Peyer's patch (tissue), 4 donors: ENCODE data around the gene SYT8. TPM values are rescaled to one million over a fixed set of nuclear protein-coding genes. Genes with fewer than 3 reads are reported as not detected.

Source experiments
- DNase-seq, 3 donors: peaks; one replicate each; pipeline ENCODE4 v3.0.0-alpha.2; 2017 to 2019
- H3K27ac ChIP-seq, 4 donors: fragments of 200-600 bp; sonication (generic); one replicate each; pipeline ENCODE4 v1.5.1; 2016 to 2019
- H3K27me3 ChIP-seq, 2 donors: fragments of 200-600 bp; sonication (generic); one replicate each; pipeline ENCODE4 v1.5.1; 2019
- H3K36me3 ChIP-seq, 3 donors: fragments of 200-600 bp; sonication (generic); one replicate each; pipeline ENCODE4 v1.5.1; 2016 to 2019
- H3K4me1 ChIP-seq, 4 donors: fragments of 200-600 bp; sonication (generic); one replicate each; pipeline ENCODE4 v1.5.1; 2016 to 2019
- H3K4me3 ChIP-seq, 4 donors: fragments of 200-600 bp; sonication (generic); 1 replicate in 3 of 4; 2 replicates in 1 of 4; pipeline ENCODE4 v1.5.1; 2016 to 2019; ENCODE audit warnings: mild to moderate bottlenecking in 1 of 4
- H3K9me3 ChIP-seq, 4 donors: fragments of 200-600 bp; sonication (generic); one replicate each; pipeline ENCODE4 v1.5.1; 2016 to 2019; ENCODE audit warnings: mild to moderate bottlenecking in 1 of 4
- CTCF ChIP-seq, 6 experiments: fragments of 450-650 bp in 4 of 6; fragments of 200-600 bp in 2 of 6; sonication (generic) in 1 of 6; IDR thresholded peaks; one replicate each; pipeline ENCODE4 v1.5.1; 2017 to 2019; ENCODE audit warnings: antibody characterized with exemption in 6 of 6, mild to moderate bottlenecking in 3 of 6, moderate library complexity in 1 of 6
- POLR2A ChIP-seq, 2 donors: fragments of 450-650 bp; IDR thresholded peaks; one replicate each; pipeline ENCODE4 v1.5.1; 2017; ENCODE audit warnings: antibody characterized with exemption in 2 of 2, mild to moderate bottlenecking in 2 of 2, moderate library complexity in 2 of 2
- total RNA-seq, 4 donors: library from RNA; depleted of rRNA; stranded (reverse); fragments of >200 nt; gene quantifications; one replicate each; pipeline ENCODE4 v1.1.0, GENCODE V29; 2016

The SYT8 gene
- total RNA-seq, 4 donors from 2014 or later = 21.3 to 57.6 (median 44.6) TPM; not detected in 1

GRCh38 chr11:1831338-1832210 is 3.2 kb upstream of the SYT8 start:
- peak in 1 of 3 donors; percentile 47 for DNase-seq
- Histone ChIP-seq H3K27me3 (no peaks in the 10 kb centered on the region), H3K9me3 (no peaks in the 10 kb centered on the region), H3K27ac (peak overlapping the region in 3 of 4 donors; percentile 62 to 80 (median 67)), H3K36me3 (no peaks in the 10 kb centered on the region), H3K4me1 (peaks cover 8 to 60% (median 11%) of the 10 kb centered on the region in 4 donors), H3K4me3 (no peak overlapping the region)
- TF ChIP-seq POLR2A (IDR thresholded peaks at IDR 0.05) (no peak), CTCF (IDR thresholded peaks at IDR 0.05) (no peak)

GRCh38 chr11:1832211-1832919 is 2.4 kb upstream of the SYT8 start:
- TF ChIP-seq CTCF (IDR thresholded peaks at IDR 0.05) = peak; percentile 87 to 99 (median 96)
- no peak for TF ChIP-seq POLR2A (IDR thresholded peaks at IDR 0.05)
- Histone ChIP-seq H3K27ac (peak overlapping the region in 1 of 4 donors; percentile 49), H3K4me3 (peak overlapping the region; percentile 14 to 41 (median 29))

DNA sequence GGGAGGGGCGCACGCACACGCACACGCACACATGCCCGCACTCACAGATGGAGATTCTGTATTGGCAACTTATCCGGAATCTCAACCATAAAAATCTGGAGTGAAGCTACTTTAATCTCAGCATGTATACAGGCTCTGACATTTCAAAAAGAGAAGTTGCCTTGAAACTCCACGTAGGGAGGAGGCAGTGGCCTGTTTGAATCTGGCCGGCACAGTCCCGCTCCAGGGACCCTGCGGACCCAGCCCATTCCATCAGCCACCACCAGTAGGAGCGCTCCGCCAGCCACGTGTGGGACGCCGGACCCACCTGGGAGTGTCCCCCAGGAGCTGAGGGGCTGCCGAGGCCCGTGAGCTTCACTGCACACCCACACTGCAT is 1.9 kb upstream of the SYT8 start:
- Histone ChIP-seq H3K4me1 (peaks cover 9 to 54% (median 15%) of the 10 kb centered on the region in 4 donors), H3K27ac (peak overlapping the region in 3 of 4 donors; percentile 49 to 90 (median 83)), H3K27me3 (no peaks in the 10 kb centered on the region), H3K4me3 (peak overlapping the region in 3 of 4 donors; percentile 23 to 41 (median 35)), H3K36me3 (no peaks in the 10 kb centered on the region), H3K9me3 (no peaks in the 10 kb centered on the region)
- TF ChIP-seq POLR2A (IDR thresholded peaks at IDR 0.05) = no peak
- TF ChIP-seq CTCF (IDR thresholded peaks at IDR 0.05) = no peak
- DNase-seq = no peak

More at GRCh38 chr11:1832211-1832919, 2.4 kb upstream of the SYT8 start:
- Histone ChIP-seq H3K9me3 (no peaks in the 10 kb centered on the region), H3K36me3 (no peaks in the 10 kb centered on the region), H3K27me3 (no peaks in the 10 kb centered on the region), H3K4me1 (peaks cover 8 to 52% (median 11%) of the 10 kb centered on the region in 4 donors)
- peak; percentile 50 to 85 (median 77) for DNase-seq

DNA sequence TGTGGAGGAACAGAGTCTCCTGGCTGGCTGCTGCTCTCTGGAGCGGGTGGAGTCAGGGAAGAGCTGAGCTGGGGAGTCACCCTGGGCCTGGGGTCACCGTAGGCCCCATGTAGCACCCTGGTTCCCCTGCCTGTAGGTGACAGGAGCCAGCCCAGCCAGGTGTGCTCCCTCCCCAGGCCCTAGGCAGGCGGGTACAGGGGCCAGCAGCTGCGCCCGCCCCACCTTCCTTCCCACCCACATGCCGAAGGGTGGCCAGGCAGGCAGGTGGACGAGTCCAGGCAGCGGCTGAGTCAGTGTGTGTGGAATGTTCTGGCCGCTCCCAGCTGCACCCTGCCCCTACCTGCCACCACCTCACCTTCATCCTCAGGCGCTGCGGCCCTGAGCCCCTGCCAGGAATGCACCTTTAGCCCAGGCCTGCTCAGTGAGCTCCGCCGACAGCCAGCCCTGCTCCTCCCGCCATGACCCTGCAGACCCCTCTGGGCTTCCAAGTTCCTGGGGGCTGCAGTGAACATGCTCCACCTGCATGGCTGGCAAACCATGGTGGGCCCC is 654 bp upstream of the SYT8 start:
- TF ChIP-seq POLR2A (IDR thresholded peaks at IDR 0.05) = peak; percentile 61 to 87
- peak in 2 of 6 experiments; percentile 10 to 22 for TF ChIP-seq CTCF (IDR thresholded peaks at IDR 0.05)
- Histone ChIP-seq H3K27me3 (no peaks in the 10 kb centered on the region), H3K27ac (peak overlapping the region in 3 of 4 donors; percentile 83 to 94 (median 90)), H3K4me1 (peaks cover 13 to 60% (median 21%) of the 10 kb centered on the region in 4 donors), H3K9me3 (no peaks in the 10 kb centered on the region), H3K4me3 (peak overlapping the region in 1 of 4 donors; percentile 11), H3K36me3 (no peaks in the 10 kb centered on the region)
- DNase-seq = peak in 2 of 3 donors; percentile 92 to 95

GRCh38 chr11:1835671-1836010 is 851 bp downstream of the SYT8 start:
- DNase-seq = no peak
- Histone ChIP-seq H3K9me3 (no peaks in the 10 kb centered on the region), H3K27ac (no peak overlapping the region), H3K4me1 (peaks cover 13 to 57% (median 27%) of the 10 kb centered on the region in 4 donors), H3K27me3 (no peaks in the 10 kb centered on the region), H3K4me3 (no peak overlapping the region), H3K36me3 (no peaks in the 10 kb centered on the region)
- TF ChIP-seq CTCF (IDR thresholded peaks at IDR 0.05) (no peak), POLR2A (IDR thresholded peaks at IDR 0.05) (no peak)
